GM18907 (cell line): ENCODE data around the gene HCFC1R1.

Source experiments
- ATAC-seq: cut with Tn5 transposase; IDR thresholded peaks from one replicate; pipeline ENCODE4 v1.9.1; 2021; ENCODE audit warnings: mild to moderate bottlenecking, moderate library complexity; ENCODE audit not compliant: unreplicated experiment

The HCFC1R1 gene

DNA sequence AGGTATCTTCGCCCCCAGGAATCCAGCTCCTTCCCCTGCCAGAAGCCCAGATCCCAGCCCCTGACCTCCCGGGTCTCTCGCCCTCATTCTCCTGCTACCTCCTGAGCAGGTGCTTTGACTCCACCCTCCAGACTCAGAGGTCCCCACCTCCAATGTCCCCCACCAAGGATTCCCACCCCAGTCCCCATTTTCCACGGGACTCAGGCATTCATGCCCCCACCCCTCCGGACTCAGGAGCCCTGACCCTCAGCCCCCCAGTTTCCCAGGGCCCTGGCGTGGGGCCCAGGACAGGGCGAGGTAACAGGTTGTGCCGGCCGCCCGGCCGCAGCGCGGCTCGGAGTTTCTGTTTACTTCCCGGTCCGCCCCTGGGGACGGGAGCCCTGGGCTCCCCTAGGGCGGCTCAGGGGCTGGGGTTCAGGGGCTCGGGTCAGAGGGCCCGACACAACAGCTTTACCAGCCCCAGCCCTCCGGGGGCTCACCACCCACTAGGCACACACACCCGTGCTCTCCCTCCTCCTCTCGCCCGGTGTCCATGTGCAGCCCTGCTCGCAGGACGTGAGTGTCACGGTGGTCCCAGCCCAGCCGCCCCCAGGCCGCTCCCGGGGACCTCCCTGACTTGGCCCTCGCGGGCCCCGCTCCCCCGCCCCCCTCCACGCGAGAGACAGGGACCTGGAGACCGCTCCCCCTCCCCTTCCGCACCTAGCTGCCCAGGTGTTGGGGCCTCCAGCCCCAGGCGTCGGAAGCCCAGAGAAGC, 12.4 kb upstream of the HCFC1R1 start:
- ATAC-seq: no peak

DNA sequence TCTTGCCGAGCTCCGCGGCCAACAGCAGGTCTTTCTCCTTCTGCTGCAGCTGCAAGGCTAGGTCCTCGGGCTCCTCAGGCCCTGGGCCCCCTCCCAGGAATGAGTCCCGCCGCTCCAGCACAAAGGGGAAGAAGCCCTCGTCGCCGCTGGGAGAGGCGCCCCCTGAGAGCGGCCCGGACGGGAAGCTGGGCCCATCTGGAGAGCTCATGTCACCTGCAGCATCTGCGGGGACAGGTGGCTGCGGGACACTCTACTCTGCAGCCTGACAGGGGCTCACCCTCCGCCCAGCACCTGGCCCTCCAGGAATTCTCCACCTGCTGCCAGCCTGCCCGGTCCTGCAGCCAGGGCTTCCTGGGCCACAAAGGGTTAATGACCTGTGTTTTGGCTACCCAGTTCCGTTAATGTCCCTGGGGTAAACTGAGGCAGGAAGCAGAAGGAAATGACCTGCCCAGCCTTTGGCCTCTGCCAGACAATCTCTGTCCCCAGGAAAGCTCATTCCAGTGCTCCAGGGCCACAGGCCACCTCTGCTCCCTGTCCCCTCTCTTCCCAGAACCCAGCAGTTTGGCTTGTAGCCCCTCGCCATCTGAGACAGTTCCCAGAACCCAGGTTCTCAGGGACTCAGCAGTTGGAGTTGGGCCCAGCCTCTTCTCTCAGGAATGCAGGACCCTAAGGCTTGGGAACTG, 11.7 kb upstream of the HCFC1R1 start:
- no peak for ATAC-seq

- ATAC-seq: no peak
Observed at GRCh38 chr16:3032624-3033023, 8.9 kb upstream of the HCFC1R1 start.

- ATAC-seq: no peak
Observed at GRCh38 chr16:3030222-3031212, 6.8 kb upstream of the HCFC1R1 start.

- no peak for ATAC-seq
Observed at GRCh38 chr16:3029491-3030221, 5.9 kb upstream of the HCFC1R1 start.

DNA sequence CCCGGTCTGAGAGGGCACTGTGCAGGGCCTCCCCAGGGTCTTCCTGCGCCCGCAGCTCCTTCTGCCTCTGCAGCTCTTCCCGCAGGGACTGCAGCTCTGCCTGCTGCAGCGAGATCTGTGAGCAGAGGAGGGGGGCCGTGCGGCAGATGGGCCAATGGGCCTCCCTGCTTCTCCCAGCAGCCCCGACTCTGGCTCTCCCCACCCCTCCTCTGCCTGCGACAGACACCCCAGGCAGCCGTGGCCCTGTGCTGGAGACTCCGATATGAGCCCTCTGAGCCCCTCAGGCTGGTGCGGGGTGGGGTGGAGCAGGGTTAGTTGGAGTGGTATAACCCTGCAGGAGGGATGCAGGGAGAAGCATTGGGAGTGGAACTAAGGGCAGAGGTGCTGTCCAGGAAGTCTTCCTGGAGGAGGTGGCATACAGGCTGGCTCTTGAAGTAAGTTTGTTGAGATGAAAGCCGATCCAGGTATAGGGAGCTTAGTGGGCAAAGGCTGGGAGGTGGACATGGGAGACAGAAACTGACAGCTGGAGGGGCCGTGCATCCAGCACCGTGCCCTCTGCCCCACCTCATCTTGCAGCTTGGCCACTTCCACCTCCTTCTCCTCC, 5.1 kb upstream of the HCFC1R1 start:
- ATAC-seq: no peak

- ATAC-seq: peak; percentile 33
Observed at GRCh38 chr16:3027983-3028715, 4.4 kb upstream of the HCFC1R1 start.

DNA sequence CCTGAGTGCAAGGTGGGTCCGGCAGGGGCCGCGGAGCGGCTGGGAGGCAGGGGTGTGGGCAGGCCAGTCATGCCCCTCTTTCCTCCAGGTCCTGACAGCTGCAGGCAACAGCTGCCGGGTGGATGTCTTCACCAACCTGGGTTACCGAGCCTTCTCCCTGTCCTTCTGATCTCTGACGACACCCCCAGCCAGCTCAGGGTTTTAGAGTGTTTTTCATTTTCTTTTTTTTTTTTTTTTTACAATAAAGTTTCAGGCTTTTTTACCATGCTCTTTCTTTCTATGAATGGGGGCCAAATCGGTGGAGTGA, 3.7 kb upstream of the HCFC1R1 start:
- no peak for ATAC-seq

GRCh38 chr16:3026609-3027488, 3.1 kb upstream of the HCFC1R1 start:
- no peak for ATAC-seq

- ATAC-seq: no peak
Observed at GRCh38 chr16:3026003-3026378, 2.2 kb upstream of the HCFC1R1 start.

DNA sequence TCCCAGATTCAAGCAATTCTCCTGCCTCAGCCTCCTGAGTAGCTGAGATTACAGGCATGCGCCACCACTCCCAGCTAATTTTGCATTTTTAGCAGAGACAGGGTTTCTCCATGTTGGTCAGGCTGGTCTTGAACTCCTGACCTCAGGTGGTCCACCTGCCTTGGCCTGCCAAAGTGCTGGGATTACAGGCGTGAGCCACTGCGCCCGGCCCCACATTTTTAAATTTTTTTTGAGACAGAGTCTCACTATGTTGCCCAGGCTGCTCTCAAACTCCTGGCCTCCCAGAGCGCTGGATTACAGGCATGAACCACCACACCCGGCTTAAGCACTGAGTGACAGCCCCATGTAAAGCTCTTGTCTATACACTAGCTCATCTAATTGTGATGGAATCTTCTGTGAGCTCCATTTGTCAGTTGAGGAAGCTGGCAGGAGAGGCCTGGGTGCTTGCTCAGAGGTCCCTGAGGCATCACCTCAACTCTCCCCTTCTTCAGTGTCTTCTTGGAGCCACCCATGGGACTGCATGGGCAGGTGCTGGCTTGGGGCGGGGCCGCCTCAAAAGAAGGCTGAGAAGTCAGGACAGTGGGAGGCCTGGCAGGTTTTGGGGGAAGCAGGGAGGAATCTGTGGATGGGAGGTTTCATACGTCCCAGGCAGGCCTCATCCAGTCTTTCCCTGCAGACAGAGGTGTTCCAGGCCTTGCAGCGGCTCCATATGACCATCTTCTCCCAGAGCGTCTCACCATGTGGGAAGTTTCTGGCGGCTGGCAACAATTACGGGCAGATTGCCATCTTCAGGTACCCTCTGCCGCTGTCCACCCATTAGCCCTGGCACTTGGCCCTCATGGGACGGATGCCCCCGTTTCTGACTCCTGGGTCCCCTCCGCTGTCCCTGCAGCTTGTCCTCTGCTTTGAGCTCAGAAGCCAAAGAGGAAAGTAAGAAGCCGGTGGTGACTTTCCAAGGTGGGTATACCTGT, 1.6 kb upstream of the HCFC1R1 start:
- ATAC-seq: no peak

- no peak for ATAC-seq
Observed at GRCh38 chr16:3023415-3023668, 400 bp downstream of the HCFC1R1 start.

- ATAC-seq: no peak
Observed at GRCh38 chr16:3022684-3023414, 893 bp downstream of the HCFC1R1 start.

DNA sequence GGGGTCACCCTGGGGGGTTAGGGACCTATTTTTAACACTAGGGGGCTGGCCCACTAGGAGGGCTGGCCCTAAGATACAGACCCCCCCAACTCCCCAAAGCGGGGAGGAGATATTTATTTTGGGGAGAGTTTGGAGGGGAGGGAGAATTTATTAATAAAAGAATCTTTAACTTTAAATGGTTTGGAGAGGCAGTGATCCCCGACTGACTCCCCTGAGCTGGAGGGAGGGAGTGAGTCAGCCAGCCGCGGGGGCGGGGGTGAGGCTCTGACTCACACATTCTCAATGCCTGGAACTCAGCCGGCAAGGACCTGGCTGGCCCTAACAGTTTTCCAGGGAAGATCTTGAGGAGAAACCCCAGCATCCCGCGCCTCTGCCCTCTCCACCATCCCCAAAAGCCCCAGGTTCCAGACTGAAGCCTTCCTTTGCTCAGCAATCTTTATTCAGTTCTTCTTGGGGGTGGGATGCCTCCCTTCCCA, 1.5 kb downstream of the HCFC1R1 start:
- ATAC-seq: no peak

- ATAC-seq: no peak
Observed at GRCh38 chr16:3021449-3022207, 2.1 kb downstream of the HCFC1R1 start.
